NAMALWA (cell line): Measurements from ENCODE around the gene PCDHB11.
A peak's percentile ranks its signal among the peaks of the same experiment; 100 is the strongest.
"Not testable (repeated sequence)": the region's sequence is repeated elsewhere in the genome, so short reads cannot be mapped to it uniquely, and the experiment has no call there.

Experiments used
- DNase-seq: peaks from one replicate; pipeline ENCODE4 v3.0.0-alpha.2; 2015; ENCODE audit warnings: low spot score

The PCDHB11 gene

GRCh38 chr5:141199359-141200235 lies at the start of gene PCDHB11:
Gene PCDHB11, plus strand, starts transcription at chr5:141199627. Its CDS starts 148 bp downstream, at chr5:141199775.
- peak; percentile 23 for DNase-seq

GRCh38 chr5:141149812-141150211 lies 49.6 kb upstream of the PCDHB11 start, which contains the start of gene PCDHB6:
Gene PCDHB6, plus strand, starts transcription at chr5:141150057. Its CDS starts 201 bp downstream, at chr5:141150258.
- DNase-seq, result no peak

- DNase-seq, result no peak
These were observed 49.0 kb upstream of the PCDHB11 start for GRCh38 chr5:141150224-141150992.

GRCh38 chr5:141150993-141151325 lies 48.5 kb upstream of the PCDHB11 start:
- no peak for DNase-seq

GRCh38 chr5:141151632-141152031 lies 47.8 kb upstream of the PCDHB11 start:
- DNase-seq, result not testable (repeated sequence)

- DNase-seq, result not testable (repeated sequence)
These were observed 47.3 kb upstream of the PCDHB11 start for GRCh38 chr5:141152096-141152495.

GRCh38 chr5:141155540-141156374 lies 43.7 kb upstream of the PCDHB11 start:
- peak; percentile 43 for DNase-seq

- not testable (repeated sequence) for DNase-seq
These were observed 42.1 kb upstream of the PCDHB11 start for GRCh38 chr5:141157356-141157755.

GRCh38 chr5:141157901-141158300 lies 41.5 kb upstream of the PCDHB11 start:
- DNase-seq, result not testable (repeated sequence)

GRCh38 chr5:141172381-141173204 lies 26.8 kb upstream of the PCDHB11 start, which contains the start of gene PCDHB7:
Gene PCDHB7, plus strand, starts transcription at chr5:141172644. Its CDS starts 192 bp downstream, at chr5:141172836.
- DNase-seq, result peak; percentile 56

GRCh38 chr5:141174291-141175104 lies 24.9 kb upstream of the PCDHB11 start:
- not testable (repeated sequence) for DNase-seq

GRCh38 chr5:141175933-141176332 lies 23.5 kb upstream of the PCDHB11 start:
- DNase-seq, result no peak

GRCh38 chr5:141177577-141178191 lies 21.7 kb upstream of the PCDHB11 start, which contains the start of gene PCDHB8:
Gene PCDHB8, plus strand, starts transcription at chr5:141177790. Its CDS starts 245 bp downstream, at chr5:141178035.
- not testable (repeated sequence) for DNase-seq

- not testable (repeated sequence) for DNase-seq
These were observed 20.1 kb upstream of the PCDHB11 start for GRCh38 chr5:141179371-141179770.

GRCh38 chr5:141179876-141180275 lies 19.6 kb upstream of the PCDHB11 start:
- not testable (repeated sequence) for DNase-seq

GRCh38 chr5:141180313-141180712 lies 19.1 kb upstream of the PCDHB11 start:
- no peak for DNase-seq

- peak; percentile 45 for DNase-seq
These were observed 17.2 kb upstream of the PCDHB11 start, which contains the start of gene PCDHB16 for GRCh38 chr5:141182248-141182647. Gene PCDHB16, plus strand, starts transcription at chr5:141182387. Its CDS starts 173 bp downstream, at chr5:141182560.

GRCh38 chr5:141184117-141184855 lies 15.1 kb upstream of the PCDHB11 start:
- DNase-seq, result not testable (repeated sequence)
